ENCODE data around the gene GNPAT. TPM values are rescaled to one million over a fixed set of nuclear protein-coding genes. Genes with fewer than 3 reads are reported as not detected.

Gene GNPAT
- total and polyA plus RNA-seq, 2 of the 4 experiments (the other 2 are of a cell fraction): 17.2 to 36.0 TPM

DNA sequence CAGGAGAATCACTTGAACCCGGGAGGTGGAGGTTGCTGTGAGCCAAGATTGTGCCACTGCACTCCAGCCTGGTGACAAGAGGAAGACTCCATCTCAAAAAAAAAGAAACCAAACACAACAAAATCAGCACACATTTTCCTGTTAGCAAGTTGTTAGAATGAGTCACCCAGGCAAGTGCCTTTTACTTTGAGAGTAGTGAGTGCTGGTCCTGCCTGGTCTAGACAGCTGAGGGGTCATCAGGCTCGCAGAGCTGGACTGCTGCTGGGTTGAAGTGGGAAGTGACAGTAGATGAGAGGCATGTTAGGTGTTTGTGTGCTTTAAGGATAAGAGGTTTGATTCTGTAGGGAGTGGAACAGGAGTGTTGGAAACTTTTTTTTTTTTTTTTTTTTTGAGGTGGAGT lies 31.9 kb downstream of the GNPAT start:
- Histone ChIP-seq H3K23ac (ENCODE audit: low read depth, low read length) (no peak overlapping the region), H4K91ac (ENCODE audit: insufficient read depth, low read depth, low read length) (no peak overlapping the region), H3K4me3 (ENCODE audit: insufficient read depth, low read depth, low read length) (no peak overlapping the region), H3K9ac (ENCODE audit: low read depth, low read length) (no peak overlapping the region), H3K14ac (replicated peaks; ENCODE audit: low read depth, low read length) (no peak overlapping the region), H3K79me1 (ENCODE audit: low read depth in 1 of 2, low read length in 2 of 2) (no peaks in the 10 kb centered on the region), H4K5ac (ENCODE audit: low read depth, low read length) (no peak overlapping the region), H2BK20ac (ENCODE audit: low read depth, low read length) (no peak overlapping the region), H2AK5ac (ENCODE audit: low read depth, low read length) (no peak overlapping the region), H4K8ac (ENCODE audit: low read depth in 2 of 2, low read length in 2 of 2) (no peak overlapping the region), H3K27me3 (ENCODE audit: control insufficient read depth, insufficient read depth, low read length) (no peaks in the 10 kb centered on the region), H3K36me3 (ENCODE audit: control insufficient read depth, insufficient read depth, low read length) (peaks cover 22% of the 10 kb centered on the region), H3K27ac (ENCODE audit: insufficient read depth, low read length) (no peak overlapping the region), H3K4ac (ENCODE audit: low read depth, low read length) (no peak overlapping the region), H2AK9ac (replicated peaks; ENCODE audit: low read depth, low read length, poor library complexity) (no peak overlapping the region), H3K4me2 (ENCODE audit: low read depth, low read length) (no peak overlapping the region), H2BK15ac (ENCODE audit: low read depth, low read length) (no peak overlapping the region), H3K9me1 (ENCODE audit: insufficient read depth, low read length) (no peaks in the 10 kb centered on the region), H3K9me3 (ENCODE audit: control insufficient read depth, insufficient read depth, low read length) (no peaks in the 10 kb centered on the region), H2BK5ac (ENCODE audit: low read depth, low read length, poor library complexity, severe bottlenecking) (no peak overlapping the region), H4K20me1 (ENCODE audit: insufficient read depth, low read length) (no peaks in the 10 kb centered on the region), H3K18ac (ENCODE audit: low read depth, low read length) (no peak overlapping the region), H2BK120ac (ENCODE audit: low read depth, low read length) (no peak overlapping the region), H2AFZ (replicated peaks; ENCODE audit: low read length, poor library complexity) (no peak overlapping the region), H3K4me1 (ENCODE audit: control insufficient read depth, insufficient read depth, low read length) (no peaks in the 10 kb centered on the region; the same call in 1 of the 2 replicates), H3K56ac (ENCODE audit: extremely low read depth, insufficient read depth, low read length) (no peak overlapping the region)
- intact Hi-C loops (cut with micrococcal nuclease) (no loop called here), in situ Hi-C loops (cut with MboI; ENCODE audit: low sequenced_read_pairs) (no loop called here), dilution Hi-C loops (cut with HindIII; ENCODE audit: low sequenced_read_pairs, unreplicated experiment) (no loop called here)
- CTCF ChIA-PET: no interaction called here
- POLR2A ChIA-PET (ENCODE audit: unreplicated experiment): no interaction called here
- DNase-seq (peak; percentile 53), ATAC-seq (ENCODE audit: low read depth) (peak; percentile 69)
- WGBS, 2 experiments (ENCODE audit: extremely low coverage in 2 of 2, insufficient read length in 1 of 2): 100% methylated on average over 1 of the region's 2 CpGs; no CpG with 5 or more reads in 1 of the 2 experiments
- no TSS peak for BruUV-seq (replicated peaks)
- TF ChIP-seq POLR2A (IDR thresholded peaks at IDR 0.05; ENCODE audit: low read depth, low read length): no peak
- TF ChIP-seq CHD1 (IDR thresholded peaks at IDR 0.05; ENCODE audit: low read depth, low read length): no peak
- TF ChIP-seq MAFK (IDR thresholded peaks at IDR 0.05; ENCODE audit: low read depth, low read length): no peak
- no peak for TF ChIP-seq MXI1 (IDR thresholded peaks at IDR 0.05; ENCODE audit: borderline replicate concordance, low read depth, low read length)
- no peak for TF ChIP-seq NFE2L2 (IDR thresholded peaks at IDR 0.05; ENCODE audit: low read depth, low read length)
